GM21619 (cell line): ENCODE results near the gene ARPC5L.
"Not testable (repeated sequence)": the region's sequence is repeated elsewhere in the genome, so short reads cannot be mapped to it uniquely, and the experiment has no call there.

Experiments used
- ATAC-seq: cut with Tn5 transposase; IDR thresholded peaks from one replicate; pipeline ENCODE4 v1.9.1; 2021; ENCODE audit not compliant: unreplicated experiment

ARPC5L gene

GRCh38 chr9:124861342-124862229, at the start of gene ARPC5L, which contains the start of gene RPL35:
TSS of gene ARPC5L (plus strand) at chr9:124862130. CDS start at chr9:124869291, 7,161 bp downstream.
TSS of gene RPL35 (minus strand) at chr9:124861957. CDS start at chr9:124861912, 45 bp downstream.
- peak; percentile 85 for ATAC-seq

GRCh38 chr9:124812441-124812876, 49.5 kb upstream of the ARPC5L start:
- no peak for ATAC-seq

- no peak for ATAC-seq
Observed at GRCh38 chr9:124813041-124813440, 48.9 kb upstream of the ARPC5L start.

- ATAC-seq = no peak
Observed at GRCh38 chr9:124813501-124814163, 48.3 kb upstream of the ARPC5L start.

DNA sequence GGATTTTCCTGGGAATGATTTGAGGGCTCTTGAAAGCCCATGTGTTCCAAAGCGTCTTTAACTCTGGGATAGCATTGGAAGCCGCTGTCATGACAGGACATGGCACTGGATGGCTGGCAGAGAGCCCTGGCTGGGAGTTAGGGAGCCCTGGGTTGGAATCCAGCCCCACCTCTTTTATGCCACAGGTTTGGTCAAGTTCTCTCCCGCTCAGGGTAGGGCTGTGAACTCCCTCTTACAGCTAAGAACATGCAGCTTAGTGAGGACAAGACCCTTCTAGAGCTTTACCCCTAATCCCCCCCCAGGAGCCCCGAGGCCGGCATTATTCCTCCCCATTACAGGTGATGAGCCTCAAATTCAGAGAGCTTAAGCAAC, 47.8 kb upstream of the ARPC5L start:
- no peak for ATAC-seq

GRCh38 chr9:124815601-124816000, 46.3 kb upstream of the ARPC5L start:
- ATAC-seq = no peak

DNA sequence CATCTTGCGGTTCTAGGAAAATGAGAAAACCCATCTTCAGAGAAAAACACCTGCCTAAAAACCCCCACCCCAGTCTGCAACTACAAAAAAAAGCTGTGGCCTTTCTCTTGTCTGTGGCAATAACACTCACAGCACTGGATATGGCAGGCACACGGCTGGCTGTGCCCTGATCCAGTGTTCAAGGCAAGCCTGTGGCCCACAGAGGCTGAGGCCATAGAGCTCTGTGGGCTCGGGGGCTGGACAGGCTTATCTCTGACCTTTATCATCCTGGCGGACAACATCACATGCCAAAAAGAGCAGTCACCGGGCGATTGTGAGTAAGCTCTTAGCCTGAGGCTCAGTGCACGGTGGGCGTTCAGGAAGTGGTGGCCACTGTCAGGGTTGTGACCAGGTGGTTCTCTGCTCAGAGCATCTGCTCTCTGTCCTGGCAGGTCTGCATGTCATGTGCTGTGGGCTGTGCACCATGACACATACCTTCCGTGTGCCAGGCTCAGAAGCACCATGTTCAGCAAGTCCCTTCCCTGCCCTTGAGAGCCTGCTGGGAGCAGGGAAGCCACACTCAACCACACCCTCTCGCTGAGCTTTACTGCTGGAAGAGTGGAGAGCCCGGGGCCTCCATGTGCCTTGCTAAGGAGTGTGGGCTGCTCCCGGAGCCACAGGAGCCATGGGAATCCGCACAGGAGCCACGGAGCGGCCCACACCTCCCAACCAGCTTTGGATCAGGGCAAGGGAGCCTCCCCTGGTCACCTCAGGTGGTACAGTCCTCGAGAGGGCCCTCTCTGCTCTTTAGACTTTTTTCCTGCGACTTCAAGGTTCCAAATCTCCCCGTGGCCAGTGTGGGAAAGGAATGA, 43.3 kb upstream of the ARPC5L start:
- no peak for ATAC-seq

DNA sequence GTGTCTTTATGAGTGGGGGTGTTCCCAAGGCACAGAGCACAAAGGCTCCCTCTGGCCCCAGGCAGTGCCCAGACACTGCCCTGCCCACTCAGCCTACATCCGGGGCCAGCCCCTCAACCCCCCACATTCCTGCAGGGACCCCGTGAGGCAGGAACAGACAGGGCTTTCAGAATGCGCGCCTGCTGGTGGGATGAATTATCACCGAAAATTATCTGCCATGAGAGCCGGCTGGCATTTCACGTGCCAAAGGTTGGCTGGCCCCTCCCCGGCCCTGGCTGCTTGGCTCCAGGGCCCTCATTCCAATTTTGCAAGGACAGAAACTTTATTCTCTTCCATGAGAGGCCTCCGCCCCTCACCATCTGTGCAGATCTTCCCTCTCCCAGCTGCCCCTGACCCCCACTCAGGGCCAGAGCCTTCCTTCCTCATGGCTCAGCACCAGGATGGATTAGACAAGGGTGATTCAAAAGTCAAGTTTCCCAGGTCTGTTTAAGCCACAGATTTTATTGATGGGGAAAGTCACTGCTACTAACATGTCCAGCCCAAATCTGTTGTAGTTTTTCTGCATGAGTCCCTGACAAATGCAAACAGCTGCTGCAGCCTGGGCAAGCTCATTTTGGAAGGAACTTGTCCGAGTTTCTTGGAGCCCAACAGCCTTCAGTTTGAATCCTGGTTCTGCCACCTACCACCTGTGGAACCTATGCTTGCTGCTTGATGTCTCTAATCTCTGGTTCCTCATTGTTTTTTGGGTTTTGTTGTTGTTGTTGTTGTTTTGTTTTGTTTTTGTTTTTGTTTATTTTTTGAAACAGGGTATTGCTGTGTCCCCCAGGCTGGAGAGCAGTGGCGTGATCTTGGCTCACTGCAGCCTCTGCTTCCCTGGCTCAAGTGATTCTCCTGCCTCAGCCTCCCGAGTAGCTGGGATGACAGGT, 41.0 kb upstream of the ARPC5L start:
- no peak for ATAC-seq

DNA sequence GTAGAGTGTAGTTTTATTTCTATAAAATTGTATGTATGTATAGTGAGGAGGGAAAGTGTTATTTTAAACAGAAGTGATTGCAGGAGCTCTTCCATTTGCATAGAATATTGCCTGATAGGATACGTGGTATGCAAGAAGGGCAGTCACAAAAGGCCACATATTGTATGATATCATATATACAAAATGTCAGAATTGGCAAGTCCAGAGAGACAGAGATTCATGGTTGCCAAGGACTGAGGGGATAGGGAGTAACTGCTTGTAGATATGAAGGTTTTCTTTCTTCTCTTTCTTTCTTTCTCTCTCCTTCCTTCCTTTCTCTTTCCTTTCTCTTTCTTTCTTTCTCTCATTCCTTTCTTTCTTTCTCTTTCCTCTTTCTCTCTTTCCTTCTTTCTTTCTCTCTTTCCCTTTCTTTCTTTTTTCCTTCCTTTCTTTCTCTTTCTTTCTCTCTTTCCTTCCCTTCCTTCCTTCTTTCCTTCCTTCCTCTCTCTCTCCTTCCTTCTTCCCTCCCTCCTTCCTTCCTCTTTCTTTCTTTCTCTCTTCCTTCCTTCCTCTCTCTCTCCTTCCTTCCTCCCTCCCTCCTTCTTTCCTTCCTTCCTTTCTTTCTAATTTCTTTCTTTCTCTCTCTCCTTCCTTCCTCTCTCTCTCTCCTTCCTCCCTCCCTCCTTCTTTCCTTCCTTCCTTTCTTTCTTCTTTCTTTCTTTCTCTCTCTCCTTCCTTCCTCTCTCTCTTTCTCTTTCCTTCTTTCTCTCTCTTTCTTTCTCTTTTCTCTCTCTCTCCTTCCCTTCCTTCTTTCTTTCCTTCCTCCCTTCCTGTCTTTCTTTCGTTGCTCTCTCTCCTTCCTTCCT, 33.2 kb upstream of the ARPC5L start:
- ATAC-seq = no peak

DNA sequence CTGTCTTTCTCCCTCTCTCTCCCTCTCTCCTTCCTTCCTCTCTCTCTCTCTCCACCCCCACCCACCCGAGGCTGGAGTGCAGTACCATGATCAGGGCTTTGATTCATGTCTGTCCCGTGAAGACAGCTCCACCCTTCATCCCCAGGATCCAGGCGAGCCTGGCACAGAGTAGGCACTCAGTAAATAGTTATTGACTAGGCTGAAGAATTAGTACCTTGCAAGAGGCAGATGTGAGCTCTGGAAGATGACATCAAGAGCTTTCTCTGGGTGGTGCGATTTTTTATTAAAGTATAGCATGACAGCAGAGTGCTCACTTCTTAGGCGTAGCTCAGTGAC, 32.6 kb upstream of the ARPC5L start:
- ATAC-seq = no peak

DNA sequence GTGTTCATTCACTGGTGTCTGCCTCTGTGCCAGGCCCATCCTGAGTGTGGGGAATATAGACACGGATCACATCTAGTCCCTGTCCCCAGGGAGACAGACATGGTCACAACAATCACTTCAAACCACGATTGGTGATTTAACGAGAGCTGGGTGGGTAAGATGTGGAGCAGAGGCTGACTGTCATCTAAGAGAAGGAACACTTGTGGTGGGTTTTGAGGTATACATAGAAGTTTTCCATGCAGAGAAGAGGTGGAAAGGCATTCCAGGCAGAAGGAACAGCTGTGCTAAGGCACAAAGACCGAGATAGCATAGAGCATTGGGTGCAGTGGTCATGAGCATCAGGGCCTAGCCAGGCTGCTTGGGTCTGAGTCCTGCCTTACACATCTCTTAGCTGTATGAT, 31.3 kb upstream of the ARPC5L start:
- no peak for ATAC-seq

GRCh38 chr9:124831642-124832364, 30.1 kb upstream of the ARPC5L start:
- ATAC-seq = no peak

- no peak for ATAC-seq
Observed at GRCh38 chr9:124834591-124834990, 27.3 kb upstream of the ARPC5L start.

GRCh38 chr9:124835026-124835557, 26.8 kb upstream of the ARPC5L start:
- no peak for ATAC-seq

DNA sequence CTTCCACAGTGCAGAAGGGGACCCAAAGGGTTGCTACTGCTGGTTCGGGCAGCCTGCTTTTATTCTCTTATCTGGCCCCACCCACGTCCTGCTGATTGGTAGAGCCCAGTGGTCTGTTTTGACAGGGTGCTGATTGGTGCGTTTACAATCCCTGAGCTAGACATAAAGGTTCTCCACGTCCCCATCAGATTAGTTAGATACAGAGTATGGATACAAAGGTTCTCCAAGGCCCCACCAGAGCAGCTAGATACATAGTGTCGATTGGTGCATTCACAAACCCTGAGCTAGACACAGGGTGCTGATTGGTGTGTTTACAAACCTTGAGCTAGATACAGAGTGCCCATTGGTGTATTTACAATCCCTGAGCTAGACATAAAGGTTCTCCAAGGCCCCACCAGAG, 23.8 kb upstream of the ARPC5L start:
- ATAC-seq = not testable (repeated sequence)

DNA sequence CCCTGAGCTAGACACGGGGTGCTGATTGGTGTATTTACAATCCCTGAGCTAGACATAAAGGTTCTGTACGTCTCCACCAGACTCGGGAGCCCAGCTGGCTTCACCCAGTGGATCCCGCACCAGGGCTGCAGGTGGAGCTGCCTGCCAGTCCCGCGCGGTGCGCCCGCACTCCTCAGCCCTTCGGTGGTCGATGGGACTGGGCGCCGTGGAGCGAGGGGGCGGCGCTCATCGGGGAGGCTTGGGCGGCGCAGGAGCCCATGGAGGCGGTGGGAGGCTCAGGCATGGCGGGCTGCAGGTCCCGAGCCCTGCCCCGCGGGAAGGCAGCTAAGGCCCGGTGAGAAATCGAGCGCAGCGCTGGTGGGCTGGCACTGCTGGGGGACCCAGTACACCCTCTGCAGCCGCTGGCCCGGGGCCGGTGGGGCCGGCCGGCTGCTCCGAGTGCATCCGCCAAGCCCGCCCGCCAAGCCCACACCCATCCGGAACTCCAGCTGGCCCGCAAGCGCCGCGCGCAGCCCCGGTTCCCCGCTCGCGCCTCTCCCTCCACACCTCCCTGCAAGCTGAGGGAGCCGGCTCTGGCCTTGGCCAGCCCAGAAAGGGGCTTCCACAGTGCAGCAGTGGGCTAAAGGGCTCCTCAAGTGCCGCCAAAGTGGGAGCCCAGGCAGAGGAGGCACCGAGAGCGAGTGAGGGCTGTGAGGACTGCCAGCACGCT, 23.2 kb upstream of the ARPC5L start:
- not testable (repeated sequence) for ATAC-seq

GRCh38 chr9:124839612-124840299, 22.2 kb upstream of the ARPC5L start:
- ATAC-seq = no peak
